Measurements from ENCODE around the gene R3HCC1L. TPM values are rescaled to one million over a fixed set of nuclear protein-coding genes. Genes with fewer than 3 reads are reported as not detected.

Gene R3HCC1L
- total and polyA plus RNA-seq, 2 of the 4 experiments (the other 2 are of a cell fraction): 8.3 to 14.7 TPM

DNA sequence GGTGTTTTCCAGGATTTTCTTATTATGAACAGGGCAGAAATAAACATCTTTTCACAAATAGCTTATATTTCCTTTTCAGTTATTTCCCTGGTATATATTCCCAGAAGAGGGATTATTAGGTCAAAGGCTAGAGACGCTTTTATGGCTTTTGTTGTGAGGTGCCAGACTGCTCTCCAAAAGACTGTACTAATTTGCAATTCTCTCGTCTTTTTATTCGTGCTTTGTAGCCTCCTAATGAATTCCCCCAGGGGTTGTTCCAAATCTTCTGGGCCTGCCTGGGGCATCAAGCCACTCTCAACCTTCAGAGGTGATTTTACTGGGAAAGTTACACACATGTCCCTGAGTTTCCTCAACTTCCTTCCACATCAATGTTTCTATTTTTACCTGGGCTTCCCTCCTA lies 34.0 kb upstream of the R3HCC1L start:
- Histone ChIP-seq H4K5ac (ENCODE audit: low read depth, low read length) (no peak overlapping the region), H3K9me1 (ENCODE audit: insufficient read depth, low read length) (no peaks in the 10 kb centered on the region), H2AK5ac (ENCODE audit: low read depth, low read length) (no peak overlapping the region), H2BK20ac (ENCODE audit: low read depth, low read length) (no peak overlapping the region), H2BK120ac (ENCODE audit: low read depth, low read length) (no peak overlapping the region), H3K14ac (replicated peaks; ENCODE audit: low read depth, low read length) (no peak overlapping the region), H3K36me3 (ENCODE audit: control insufficient read depth, insufficient read depth, low read length) (no peaks in the 10 kb centered on the region), H2BK15ac (ENCODE audit: low read depth, low read length) (no peak overlapping the region), H3K23ac (ENCODE audit: low read depth, low read length) (no peak overlapping the region), H4K8ac (ENCODE audit: low read depth in 2 of 2, low read length in 2 of 2) (no peak overlapping the region), H3K18ac (ENCODE audit: low read depth, low read length) (no peak overlapping the region), H3K4me2 (ENCODE audit: low read depth, low read length) (no peak overlapping the region), H3K27ac (ENCODE audit: insufficient read depth, low read length) (no peak overlapping the region), H2AFZ (replicated peaks; ENCODE audit: low read length, poor library complexity) (no peak overlapping the region), H4K91ac (ENCODE audit: insufficient read depth, low read depth, low read length) (no peak overlapping the region), H2AK9ac (replicated peaks; ENCODE audit: low read depth, low read length, poor library complexity) (no peak overlapping the region), H3K27me3 (ENCODE audit: control insufficient read depth, insufficient read depth, low read length) (peaks cover 2% of the 10 kb centered on the region; the same call in 1 of the 2 replicates), H3K56ac (ENCODE audit: extremely low read depth, insufficient read depth, low read length) (no peak overlapping the region), H3K4ac (ENCODE audit: low read depth, low read length) (no peak overlapping the region), H3K9ac (ENCODE audit: low read depth, low read length) (no peak overlapping the region), H2BK5ac (ENCODE audit: low read depth, low read length, poor library complexity, severe bottlenecking) (no peak overlapping the region), H3K79me1 (ENCODE audit: low read depth in 1 of 2, low read length in 2 of 2) (no peaks in the 10 kb centered on the region), H3K4me1 (ENCODE audit: control insufficient read depth, insufficient read depth, low read length) (no peaks in the 10 kb centered on the region), H4K20me1 (ENCODE audit: insufficient read depth, low read length) (no peaks in the 10 kb centered on the region), H3K9me3 (ENCODE audit: control insufficient read depth, insufficient read depth, low read length) (no peaks in the 10 kb centered on the region), H3K4me3 (ENCODE audit: insufficient read depth, low read depth, low read length) (no peak overlapping the region)
- no TSS peak for BruUV-seq (replicated peaks)
- ChIA-PET CTCF (no interaction called here), POLR2A (ENCODE audit: unreplicated experiment) (no interaction called here)
- no peak for DNase-seq
- dilution Hi-C loops (cut with HindIII; ENCODE audit: low sequenced_read_pairs, unreplicated experiment) (no loop called here), intact Hi-C loops (cut with micrococcal nuclease) (no loop called here), in situ Hi-C loops (cut with MboI; ENCODE audit: low sequenced_read_pairs) (no loop called here)
- WGBS, 2 experiments (ENCODE audit: extremely low coverage in 2 of 2, insufficient read length in 1 of 2): 80% methylated on average over 1 of the region's 3 CpGs; no CpG with 5 or more reads in 1 of the 2 experiments
- no peak for TF ChIP-seq MXI1 (IDR thresholded peaks at IDR 0.05; ENCODE audit: borderline replicate concordance, low read depth, low read length)
- TF ChIP-seq BHLHE40 (IDR thresholded peaks at IDR 0.05; ENCODE audit: low read depth, low read length): no peak
- no peak for ATAC-seq (ENCODE audit: low read depth)
